GM20000 (cell line): ENCODE results near the gene SETDB2.

Source experiments
- DNase-seq: peaks from one replicate; pipeline ENCODE4 v3.0.0; 2012; ENCODE audit warnings: low spot score
- TF ChIP-seq, protein P1 (sequence below): IDR thresholded peaks from 2 replicates; pipeline ENCODE4 v1.5.1; 2012; ENCODE audit warnings: mild to moderate bottlenecking, control low read depth; ENCODE audit errors: extremely low read depth, missing control alignments

The SETDB2 gene

DNA sequence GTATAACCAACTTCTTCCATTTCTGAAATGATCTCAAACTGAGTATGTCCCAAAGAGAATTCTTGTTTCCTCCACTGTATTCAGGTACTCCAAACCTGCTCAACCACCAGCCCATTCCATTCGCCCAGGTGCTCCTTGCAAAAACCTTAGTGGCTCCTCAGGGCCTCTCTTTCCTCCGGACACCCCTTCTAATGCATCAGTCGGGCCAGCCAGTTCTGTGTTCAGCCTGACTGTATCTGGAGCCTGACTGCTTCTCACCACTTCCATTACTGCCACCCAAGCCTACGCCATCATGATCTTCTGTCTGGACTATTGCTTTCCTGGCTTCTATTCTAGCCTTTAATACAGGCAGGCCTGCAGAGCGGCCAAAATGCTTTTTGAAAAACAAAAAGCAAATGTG is 53.2 kb downstream of the SETDB2 start:
- TF ChIP-seq, protein P1, sequence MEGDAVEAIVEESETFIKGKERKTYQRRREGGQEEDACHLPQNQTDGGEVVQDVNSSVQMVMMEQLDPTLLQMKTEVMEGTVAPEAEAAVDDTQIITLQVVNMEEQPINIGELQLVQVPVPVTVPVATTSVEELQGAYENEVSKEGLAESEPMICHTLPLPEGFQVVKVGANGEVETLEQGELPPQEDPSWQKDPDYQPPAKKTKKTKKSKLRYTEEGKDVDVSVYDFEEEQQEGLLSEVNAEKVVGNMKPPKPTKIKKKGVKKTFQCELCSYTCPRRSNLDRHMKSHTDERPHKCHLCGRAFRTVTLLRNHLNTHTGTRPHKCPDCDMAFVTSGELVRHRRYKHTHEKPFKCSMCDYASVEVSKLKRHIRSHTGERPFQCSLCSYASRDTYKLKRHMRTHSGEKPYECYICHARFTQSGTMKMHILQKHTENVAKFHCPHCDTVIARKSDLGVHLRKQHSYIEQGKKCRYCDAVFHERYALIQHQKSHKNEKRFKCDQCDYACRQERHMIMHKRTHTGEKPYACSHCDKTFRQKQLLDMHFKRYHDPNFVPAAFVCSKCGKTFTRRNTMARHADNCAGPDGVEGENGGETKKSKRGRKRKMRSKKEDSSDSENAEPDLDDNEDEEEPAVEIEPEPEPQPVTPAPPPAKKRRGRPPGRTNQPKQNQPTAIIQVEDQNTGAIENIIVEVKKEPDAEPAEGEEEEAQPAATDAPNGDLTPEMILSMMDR, result no peak

DNA sequence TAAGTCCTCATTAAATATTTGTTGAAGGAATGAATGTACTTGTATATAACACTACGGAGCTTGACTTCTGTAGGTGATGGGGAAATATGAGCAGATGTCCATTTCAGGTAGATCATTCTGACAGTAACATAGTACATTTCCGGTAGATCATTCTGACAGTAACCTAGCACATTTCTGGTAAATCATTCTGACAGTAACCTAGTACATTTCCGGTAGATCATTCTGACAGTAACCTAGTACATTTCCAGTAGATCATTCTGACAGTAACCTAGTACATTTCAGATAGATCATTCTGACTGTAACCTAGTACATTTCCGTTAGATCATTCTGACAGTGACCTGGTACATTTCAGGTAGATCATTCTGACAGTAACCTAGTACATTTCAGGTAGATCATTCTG is 54.1 kb downstream of the SETDB2 start:
- no peak for DNase-seq
- TF ChIP-seq, protein P1, result no peak

More for the DNA sequence above, 53.2 kb downstream of the SETDB2 start:
- DNase-seq, result peak; percentile 14

- TF ChIP-seq, protein P1, result no peak
- peak; percentile 18 for DNase-seq
These were observed 56.0 kb downstream of the SETDB2 start for GRCh38 chr13:49499889-49500660.

GRCh38 chr13:49502954-49503353 is 58.9 kb downstream of the SETDB2 start:
- no peak for DNase-seq

GRCh38 chr13:49503951-49504350 is 59.9 kb downstream of the SETDB2 start:
- TF ChIP-seq, protein P1, result no peak

More at GRCh38 chr13:49502954-49503353, 58.9 kb downstream of the SETDB2 start:
- TF ChIP-seq, protein P1, result no peak

GRCh38 chr13:49512578-49512977 is 68.5 kb downstream of the SETDB2 start:
- TF ChIP-seq, protein P1, result no peak
- no peak for DNase-seq

More at GRCh38 chr13:49503951-49504350, 59.9 kb downstream of the SETDB2 start:
- DNase-seq, result no peak

- no peak for DNase-seq
- TF ChIP-seq, protein P1, result no peak
These were observed 72.4 kb downstream of the SETDB2 start for GRCh38 chr13:49516467-49516866.
